MM.1S (cell line): ENCODE results near the gene ST3GAL3.

ENCODE experiments used
- DNase-seq: peaks from one replicate; pipeline ENCODE4 v3.0.0-alpha.2; 2015
- H2AFZ ChIP-seq: fragments of 300-600 bp; sonication (generic); 2 replicates; pipeline ENCODE4 v1.6.0; 2016; ENCODE audit warnings: antibody characterized with exemption, low read length
- H3F3A ChIP-seq: fragments of 300-600 bp; sonication (generic); 2 replicates; pipeline ENCODE4 v1.6.1; 2016; ENCODE audit warnings: mild to moderate bottlenecking, antibody characterized with exemption, low read length, moderate library complexity, mixed read lengths; ENCODE audit not compliant: insufficient read depth
- H3K27ac ChIP-seq: fragments of 300-600 bp; sonication (generic); 2 replicates; pipeline ENCODE4 v1.5.1; 2016; ENCODE audit warnings: mild to moderate bottlenecking, low read length
- H3K27me3 ChIP-seq: fragments of 300-600 bp; sonication (generic); replicated peaks from 2 replicates; pipeline ENCODE4 v1.6.0; 2016; ENCODE audit warnings: low read length; ENCODE audit not compliant: insufficient read depth
- H3K36me3 ChIP-seq: fragments of 300-600 bp; sonication (generic); replicated peaks from 2 replicates; pipeline ENCODE4 v1.6.1; 2016; ENCODE audit warnings: mild to moderate bottlenecking, low read length, mixed read lengths; ENCODE audit not compliant: insufficient read depth
- H3K4me1 ChIP-seq: fragments of 300-600 bp; sonication (generic); 2 replicates; pipeline ENCODE4 v1.6.1; 2016; ENCODE audit warnings: low read length, mixed read lengths
- H3K4me2 ChIP-seq: fragments of 300-600 bp; sonication (generic); 2 replicates; pipeline ENCODE4 v1.6.0; 2016; ENCODE audit warnings: low read depth, low read length
- H3K4me3 ChIP-seq: fragments of 300-600 bp; sonication (generic); 2 replicates; pipeline ENCODE4 v1.5.1; 2016; ENCODE audit warnings: low read length, mixed read lengths
- H3K79me2 ChIP-seq: fragments of 300-600 bp; sonication (generic); 2 replicates; pipeline ENCODE4 v1.6.1; 2016; ENCODE audit warnings: mixed run types, low read length, mixed read lengths
- H3K9ac ChIP-seq: fragments of 300-600 bp; sonication (generic); 2 replicates; pipeline ENCODE4 v1.6.1; 2016; ENCODE audit warnings: low read length, mixed read lengths
- H3K9me2 ChIP-seq: fragments of 300-600 bp; sonication (generic); replicated peaks from 2 replicates; pipeline ENCODE4 v1.6.1; 2016; ENCODE audit warnings: mild to moderate bottlenecking, low read length, mixed read lengths; ENCODE audit not compliant: insufficient read depth
- H3K9me3 ChIP-seq: fragments of 300-600 bp; sonication (generic); replicated peaks from 2 replicates; pipeline ENCODE4 v1.6.1; 2016; ENCODE audit warnings: mild to moderate bottlenecking, low read length, mixed read lengths; ENCODE audit not compliant: insufficient read depth
- H4K20me1 ChIP-seq: fragments of 300-600 bp; sonication (generic); 2 replicates; pipeline ENCODE4 v1.6.1; 2016; ENCODE audit warnings: mild to moderate bottlenecking, low read length, moderate library complexity, mixed read lengths; ENCODE audit not compliant: insufficient read depth
- CTCF ChIP-seq: fragments of 300-600 bp; sonication (generic); IDR thresholded peaks from 2 replicates; pipeline ENCODE4 v1.5.1; 2016; ENCODE audit warnings: antibody characterized with exemption, low read length, mixed read lengths
- EZH2 ChIP-seq: fragments of 300-600 bp; sonication (generic); optimal IDR thresholded peaks from 2 replicates; pipeline ENCODE3; 2017; ENCODE audit warnings: low read depth, mild to moderate bottlenecking, antibody characterized with exemption, low read length, mixed read lengths
- EZH2phosphoT487 ChIP-seq: fragments of 300-600 bp; sonication (generic); IDR thresholded peaks from 2 replicates; pipeline ENCODE4 v1.6.1; 2018; ENCODE audit warnings: antibody characterized with exemption, low read length

The ST3GAL3 gene

GRCh38 chr1:43908858-43909257 is 201.5 kb downstream of the ST3GAL3 start:
- Histone ChIP-seq H3K9ac (no peak overlapping the region), H4K20me1 (no peaks in the 10 kb centered on the region), H3K27me3 (no peaks in the 10 kb centered on the region), H3K9me2 (no peaks in the 10 kb centered on the region), H3K27ac (no peak overlapping the region), H3K9me3 (no peaks in the 10 kb centered on the region), H3K79me2 (no peaks in the 10 kb centered on the region), H2AFZ (no peak overlapping the region), H3K4me2 (no peak overlapping the region), H3K36me3 (no peaks in the 10 kb centered on the region), H3K4me1 (no peaks in the 10 kb centered on the region), H3K4me3 (no peak overlapping the region), H3F3A (no peaks in the 10 kb centered on the region)
- no peak for DNase-seq
- TF ChIP-seq EZH2phosphoT487 = no peak
- no peak for TF ChIP-seq EZH2
- TF ChIP-seq CTCF = no peak

GRCh38 chr1:43910343-43910742 is 203.0 kb downstream of the ST3GAL3 start:
- Histone ChIP-seq H3K4me3 (no peak overlapping the region), H3K9me2 (no peaks in the 10 kb centered on the region), H3K79me2 (no peaks in the 10 kb centered on the region), H3K27ac (no peak overlapping the region), H3K9ac (no peak overlapping the region), H3K9me3 (no peaks in the 10 kb centered on the region), H3K36me3 (no peaks in the 10 kb centered on the region), H4K20me1 (no peaks in the 10 kb centered on the region), H3F3A (no peaks in the 10 kb centered on the region), H3K4me1 (no peaks in the 10 kb centered on the region), H3K27me3 (no peaks in the 10 kb centered on the region), H3K4me2 (no peak overlapping the region), H2AFZ (no peak overlapping the region)
- TF ChIP-seq EZH2 (no peak), CTCF (peak; percentile 23; the same call in 1 of the 2 replicates), EZH2phosphoT487 (no peak)
- DNase-seq = no peak

GRCh38 chr1:43912607-43913006 is 205.3 kb downstream of the ST3GAL3 start:
- Histone ChIP-seq H2AFZ (no peak overlapping the region), H3K4me1 (no peaks in the 10 kb centered on the region), H3K36me3 (no peaks in the 10 kb centered on the region), H4K20me1 (no peaks in the 10 kb centered on the region), H3K9me2 (no peaks in the 10 kb centered on the region), H3K27ac (no peak overlapping the region), H3K27me3 (no peaks in the 10 kb centered on the region), H3F3A (no peaks in the 10 kb centered on the region), H3K4me2 (no peak overlapping the region), H3K9me3 (no peaks in the 10 kb centered on the region), H3K4me3 (no peak overlapping the region), H3K9ac (no peak overlapping the region), H3K79me2 (no peaks in the 10 kb centered on the region)
- DNase-seq = no peak
- TF ChIP-seq EZH2 (no peak), EZH2phosphoT487 (no peak), CTCF (no peak)
